Astrocyte (in vitro differentiated cells and primary cell): ENCODE data around the gene SPDL1. TPM values are rescaled to one million over a fixed set of nuclear protein-coding genes. Genes with fewer than 3 reads are reported as not detected.
A peak's percentile ranks its signal among the peaks of the same experiment; 100 is the strongest.

Experiments
- DNase-seq: peaks from one replicate; pipeline ENCODE4 v3.0.0-alpha.2; 2010; ENCODE audit warnings: low read depth
- FAIRE-seq: peaks from 2 replicates; lab custom pipeline; 2011; peaks lifted over from hg19 to GRCh38; lab: Jason Lieb, UNC
- H2AFZ ChIP-seq: 2 replicates; pipeline ENCODE4 v1.6.0; 2012; ENCODE audit warnings: low read depth, low read length, inconsistent platforms
- H3K27ac ChIP-seq: 2 replicates; pipeline ENCODE4 v1.5.1; 2011; ENCODE audit warnings: low read depth, low read length, inconsistent platforms
- H3K27me3 ChIP-seq: 2 replicates; pipeline ENCODE4 v1.6.0; 2011; ENCODE audit warnings: low read length, inconsistent platforms; ENCODE audit not compliant: insufficient read depth
- H3K36me3 ChIP-seq: 2 replicates; pipeline ENCODE4 v1.5.1; 2011; ENCODE audit warnings: low read length, inconsistent platforms; ENCODE audit not compliant: insufficient read depth
- H3K4me1 ChIP-seq: 2 replicates; pipeline ENCODE4 v1.5.1; 2011; ENCODE audit warnings: low read length, inconsistent platforms; ENCODE audit not compliant: insufficient read depth
- H3K4me2 ChIP-seq: 2 replicates; pipeline ENCODE4 v1.6.0; 2012; ENCODE audit warnings: low read length, inconsistent platforms
- H3K4me3 ChIP-seq: 2 replicates; pipeline ENCODE4 v1.5.1; 2011; ENCODE audit warnings: low read depth, mild to moderate bottlenecking, low read length, inconsistent platforms; ENCODE audit not compliant: insufficient read depth
- H3K79me2 ChIP-seq: 2 replicates; pipeline ENCODE4 v1.6.0; 2012; ENCODE audit warnings: mild to moderate bottlenecking, low read length, inconsistent platforms; ENCODE audit not compliant: insufficient read depth
- H3K9ac ChIP-seq: 2 replicates; pipeline ENCODE4 v1.6.0; 2012; ENCODE audit warnings: mild to moderate bottlenecking, low read length, inconsistent platforms
- H3K9me3 ChIP-seq: 2 replicates; pipeline ENCODE4 v1.5.1; 2012; ENCODE audit warnings: low read depth, mild to moderate bottlenecking, low read length, inconsistent platforms; ENCODE audit not compliant: insufficient read depth
- H4K20me1 ChIP-seq: 2 replicates; pipeline ENCODE4 v1.6.0; 2012; ENCODE audit warnings: low read length, inconsistent platforms; ENCODE audit not compliant: insufficient read depth
- H3K27ac Mint-ChIP-seq: one replicate; pipeline ENCODE4 v1.8.0; 2021; ENCODE audit warnings: mild to moderate bottlenecking, mixed read lengths; ENCODE audit not compliant: unreplicated experiment
- H3K27me3 Mint-ChIP-seq: one replicate; pipeline ENCODE4 v1.8.0; 2021; ENCODE audit warnings: low read depth, mixed read lengths; ENCODE audit not compliant: unreplicated experiment
- H3K36me3 Mint-ChIP-seq: one replicate; pipeline ENCODE4 v1.8.0; 2021; ENCODE audit warnings: low read depth, mixed read lengths; ENCODE audit not compliant: unreplicated experiment
- H3K4me1 Mint-ChIP-seq: one replicate; pipeline ENCODE4 v1.8.0; 2021; ENCODE audit warnings: low read depth, mixed read lengths; ENCODE audit not compliant: unreplicated experiment
- H3K4me3 Mint-ChIP-seq: one replicate; pipeline ENCODE4 v1.8.0; 2021; ENCODE audit warnings: mild to moderate bottlenecking, moderate library complexity, mixed read lengths; ENCODE audit not compliant: unreplicated experiment
- H3K9me3 Mint-ChIP-seq: one replicate; pipeline ENCODE4 v1.8.0; 2021; ENCODE audit warnings: mild to moderate bottlenecking, mixed read lengths; ENCODE audit not compliant: unreplicated experiment
- EZH2 ChIP-seq: IDR thresholded peaks from 2 replicates; pipeline ENCODE4 v1.6.1; 2012; ENCODE audit warnings: mild to moderate bottlenecking, low read length, inconsistent platforms; ENCODE audit not compliant: insufficient read depth
- total RNA-seq: library from RNA; stranded (reverse); gene quantifications from 2 replicates; pipeline ENCODE4 v1.2.1, GENCODE V29; 2021
- TF ChIP-seq, protein P1 (sequence below): IDR thresholded peaks from 2 replicates; pipeline ENCODE4 v1.5.1; 2011; ENCODE audit warnings: low read depth, mild to moderate bottlenecking, inconsistent platforms, low read length, moderate library complexity; ENCODE audit not compliant: insufficient read depth

The SPDL1 gene
- total RNA-seq, 1 donor from 2014 or later: 27.0 TPM

DNA sequence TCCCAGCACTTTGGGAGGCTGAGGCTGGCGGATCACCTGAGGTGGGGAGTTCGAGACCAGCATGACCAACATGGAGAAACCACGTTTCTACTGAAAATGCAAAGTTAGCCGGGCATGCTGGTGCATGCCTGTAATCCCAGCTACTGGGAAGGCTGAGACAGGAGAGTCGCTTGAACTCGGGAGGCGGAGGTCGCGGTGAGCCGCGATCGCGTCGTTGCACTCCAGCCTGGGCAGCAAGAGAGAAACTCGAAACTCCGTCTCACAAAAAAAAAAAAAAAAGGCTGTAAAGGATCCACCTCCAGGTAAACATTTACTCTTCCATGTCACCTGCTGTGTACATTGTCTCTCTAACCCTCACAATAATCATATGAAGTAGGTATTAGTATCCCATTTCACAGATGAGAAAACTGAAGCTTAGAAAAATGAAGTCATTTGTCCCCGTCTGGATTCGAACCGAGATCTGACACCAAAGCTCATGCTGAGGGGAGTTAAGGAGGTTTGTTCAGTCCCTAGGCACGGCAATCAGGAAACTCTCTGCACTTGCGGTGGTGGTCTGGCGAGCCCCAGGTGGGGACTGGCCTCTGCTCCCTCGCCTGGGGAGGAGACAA is 53.0 kb downstream of the SPDL1 start:
- no peak overlapping the region for H3K4me3 Mint-ChIP-seq
- Histone ChIP-seq H3K9me3 (peaks cover 5% of the 10 kb centered on the region), H3K27ac (no peak overlapping the region), H3K4me3 (peak overlapping the region; percentile 42), H3K9ac (peak overlapping the region; percentile 13), H3K79me2 (no peaks in the 10 kb centered on the region), H4K20me1 (no peaks in the 10 kb centered on the region), H3K4me2 (peak overlapping the region; percentile 80), H3K4me1 (no peaks in the 10 kb centered on the region), H2AFZ (peak overlapping the region; percentile 87), H3K27me3 (no peaks in the 10 kb centered on the region), H3K36me3 (no peaks in the 10 kb centered on the region)
- no peaks in the 10 kb centered on the region for H3K36me3 Mint-ChIP-seq
- FAIRE-seq: peak; percentile 47
- peaks cover 23% of the 10 kb centered on the region for H3K27me3 Mint-ChIP-seq
- H3K27ac Mint-ChIP-seq: no peak overlapping the region
- DNase-seq: no peak
- H3K9me3 Mint-ChIP-seq: peaks cover 20% of the 10 kb centered on the region
- TF ChIP-seq EZH2: no peak
- TF ChIP-seq, protein P1, sequence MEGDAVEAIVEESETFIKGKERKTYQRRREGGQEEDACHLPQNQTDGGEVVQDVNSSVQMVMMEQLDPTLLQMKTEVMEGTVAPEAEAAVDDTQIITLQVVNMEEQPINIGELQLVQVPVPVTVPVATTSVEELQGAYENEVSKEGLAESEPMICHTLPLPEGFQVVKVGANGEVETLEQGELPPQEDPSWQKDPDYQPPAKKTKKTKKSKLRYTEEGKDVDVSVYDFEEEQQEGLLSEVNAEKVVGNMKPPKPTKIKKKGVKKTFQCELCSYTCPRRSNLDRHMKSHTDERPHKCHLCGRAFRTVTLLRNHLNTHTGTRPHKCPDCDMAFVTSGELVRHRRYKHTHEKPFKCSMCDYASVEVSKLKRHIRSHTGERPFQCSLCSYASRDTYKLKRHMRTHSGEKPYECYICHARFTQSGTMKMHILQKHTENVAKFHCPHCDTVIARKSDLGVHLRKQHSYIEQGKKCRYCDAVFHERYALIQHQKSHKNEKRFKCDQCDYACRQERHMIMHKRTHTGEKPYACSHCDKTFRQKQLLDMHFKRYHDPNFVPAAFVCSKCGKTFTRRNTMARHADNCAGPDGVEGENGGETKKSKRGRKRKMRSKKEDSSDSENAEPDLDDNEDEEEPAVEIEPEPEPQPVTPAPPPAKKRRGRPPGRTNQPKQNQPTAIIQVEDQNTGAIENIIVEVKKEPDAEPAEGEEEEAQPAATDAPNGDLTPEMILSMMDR: no peak
- no peaks in the 10 kb centered on the region for H3K4me1 Mint-ChIP-seq

DNA sequence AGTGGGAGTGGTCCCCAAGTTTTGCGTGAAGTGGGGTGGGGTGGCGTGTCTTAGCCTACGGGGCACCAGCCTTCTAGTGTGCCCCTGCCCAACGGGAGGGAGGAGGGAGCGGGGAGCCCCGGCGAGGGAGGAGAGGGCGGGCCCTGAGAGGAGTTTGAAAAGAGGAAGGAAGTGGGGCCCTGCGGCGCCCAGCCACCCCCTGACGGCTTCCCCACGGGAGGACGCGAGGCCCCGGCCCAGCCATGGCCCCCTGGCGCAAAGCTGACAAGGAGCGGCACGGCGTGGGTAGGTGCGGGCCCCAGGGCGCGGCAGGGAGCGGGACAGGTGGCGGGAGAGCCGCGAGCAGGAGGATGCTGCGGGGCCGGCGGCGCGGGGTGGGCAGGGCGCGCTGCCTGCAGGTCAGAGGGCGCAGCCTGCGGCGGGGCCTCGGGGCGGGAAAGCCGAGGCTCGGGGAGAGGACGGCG is 53.5 kb downstream of the SPDL1 start, which contains the start of gene DOCK2:
DOCK2 (plus strand) TSS at position 191 of the 464 bp plus-strand sequence; CDS start at position 243, 52 bp downstream.
- peaks cover 5% of the 10 kb centered on the region for H3K9me3 ChIP-seq
- peak within 1 kb of the TSS; percentile 87 for H2AFZ ChIP-seq
- no peaks in the 10 kb centered on the region for H3K4me1 Mint-ChIP-seq
- peak within 1 kb of the TSS; percentile 80 for H3K4me2 ChIP-seq
- TF ChIP-seq, protein P1: no peak
- no peak for TF ChIP-seq EZH2
- H3K27ac ChIP-seq: no peak within 1 kb of the TSS
- H3K4me3 Mint-ChIP-seq: no peak within 1 kb of the TSS
- H3K4me1 ChIP-seq: no peaks in the 10 kb centered on the region
- no peak for DNase-seq
- peak within 1 kb of the TSS; percentile 42 for H3K4me3 ChIP-seq
- H3K36me3 ChIP-seq: no peaks in the 10 kb centered on the region
- no peaks in the 10 kb centered on the region for H3K36me3 Mint-ChIP-seq
- peaks cover 23% of the 10 kb centered on the region for H3K27me3 Mint-ChIP-seq
- H3K27me3 ChIP-seq: no peaks in the 10 kb centered on the region
- H3K27ac Mint-ChIP-seq: peak within 1 kb of the TSS; percentile 12
- peaks cover 20% of the 10 kb centered on the region for H3K9me3 Mint-ChIP-seq
- FAIRE-seq: no peak
- no peaks in the 10 kb centered on the region for H3K79me2 ChIP-seq
- H4K20me1 ChIP-seq: no peaks in the 10 kb centered on the region
- peak within 1 kb of the TSS; percentile 13 for H3K9ac ChIP-seq

DNA sequence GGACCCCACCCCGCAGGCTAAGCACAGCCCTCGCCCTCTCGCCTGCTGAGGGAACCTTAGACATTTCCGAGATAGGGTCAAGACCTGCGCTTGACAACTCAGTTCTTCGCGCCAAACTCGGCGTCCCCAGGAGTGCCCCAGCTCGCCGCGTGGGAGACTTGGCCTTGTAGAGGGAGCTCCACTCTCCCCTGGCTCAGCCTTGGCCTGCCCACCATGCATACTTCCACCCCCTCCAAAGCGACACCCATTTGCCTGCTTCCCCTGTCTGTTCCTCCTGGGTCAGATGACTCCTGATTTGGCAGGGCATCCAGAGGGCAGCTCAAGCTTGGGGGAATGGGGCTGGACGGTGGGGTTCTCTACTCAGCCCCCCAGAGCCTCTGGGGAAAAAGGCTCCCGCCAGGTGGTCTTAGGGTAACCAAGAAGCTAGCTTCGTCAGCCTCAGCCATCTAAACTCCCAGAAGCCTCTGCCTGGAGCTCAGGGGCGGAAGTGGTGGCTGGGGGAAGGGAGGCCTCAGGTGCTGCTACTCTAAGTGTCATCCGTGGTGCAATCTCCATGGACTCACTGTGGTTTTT is 54.1 kb downstream of the SPDL1 start:
- H3K9ac ChIP-seq: no peak overlapping the region
- Mint-ChIP-seq H3K27me3 (peaks cover 23% of the 10 kb centered on the region), H3K4me1 (no peaks in the 10 kb centered on the region), H3K9me3 (peaks cover 20% of the 10 kb centered on the region), H3K36me3 (no peaks in the 10 kb centered on the region), H3K27ac (peak overlapping the region; percentile 12), H3K4me3 (no peak overlapping the region)
- TF ChIP-seq, protein P1: no peak
- TF ChIP-seq EZH2: no peak
- peak overlapping the region; percentile 42 for H3K4me3 ChIP-seq
- no peak for FAIRE-seq
- H3K4me2 ChIP-seq: peak overlapping the region; percentile 80
- H3K79me2 ChIP-seq: no peaks in the 10 kb centered on the region
- no peak for DNase-seq
- H3K27me3 ChIP-seq: no peaks in the 10 kb centered on the region
- no peaks in the 10 kb centered on the region for H4K20me1 ChIP-seq
- peaks cover 5% of the 10 kb centered on the region for H3K9me3 ChIP-seq
- no peak overlapping the region for H3K27ac ChIP-seq
- H2AFZ ChIP-seq: peak overlapping the region; percentile 87
- no peaks in the 10 kb centered on the region for H3K36me3 ChIP-seq
- no peaks in the 10 kb centered on the region for H3K4me1 ChIP-seq
